Motor neuron (in vitro differentiated cells): ENCODE results near the gene KNCN. TPM values are rescaled to one million over a fixed set of nuclear protein-coding genes. Genes with fewer than 3 reads are reported as not detected.

Experiments
- ATAC-seq, 8 experiments: fragments of 200-7000 bp; cut with Tn5 transposase; replicated peaks in 6 of 8; 2 replicates each; pipeline ENCODE4 v1.8.0; 2021; ENCODE audit warnings: mild to moderate bottlenecking in 8 of 8, moderate library complexity in 8 of 8
- H3K27ac ChIP-seq, 2 donors: fragments of 250-450 bp; sonication (Bioruptor Pico); 2 replicates each; pipeline ENCODE4 v1.9.0; 2021; ENCODE audit warnings: antibody characterized with exemption in 2 of 2, mild to moderate bottlenecking in 2 of 2, moderate library complexity in 1 of 2
- H3K4me1 ChIP-seq, 2 donors: fragments of 250-450 bp; sonication (Bioruptor Pico); replicated peaks in 1 of 2; 2 replicates each; pipeline ENCODE4 v1.6.1; 2021; ENCODE audit warnings: antibody characterized with exemption in 2 of 2, mild to moderate bottlenecking in 2 of 2, moderate library complexity in 1 of 2
- H3K4me3 ChIP-seq, 5 donors: fragments of 250-450 bp; sonication (Bioruptor Pico); 2 replicates each; pipeline ENCODE4 v1.9.0; 2021; ENCODE audit warnings: antibody characterized with exemption in 5 of 5, mild to moderate bottlenecking in 5 of 5, moderate library complexity in 4 of 5
- WGBS, 10 experiments: fragments of 450-650 bp; shearing (Covaris generic); methylation state at CpG; one replicate each; pipeline ENCODE4 v1.0.0; 2022; 5-methylcytosine and 5-hydroxymethylcytosine counted together
- in situ Hi-C, 9 experiments: fragments of 400-800 bp; cut with MboI; loops; one replicate each; pipeline ENCODE4 v1.15.0; 2021; ENCODE audit warnings: low sequenced_read_pairs in 9 of 9, low pct_unique_long_range_greater_than_20kb in 2 of 9; ENCODE audit not compliant: unreplicated experiment in 9 of 9
- total RNA-seq, 8 experiments: library from RNA; unstranded; fragments of 300-600 nt; gene quantifications; 2 replicates each; pipeline versions ENCODE4 v1.2.3 to v1.2.4, GENCODE V29; 2022

The KNCN gene
- total RNA-seq, 8 experiments from 2014 or later: 0.13 to 1.4 (median 0.32) TPM; not detected in 1

DNA sequence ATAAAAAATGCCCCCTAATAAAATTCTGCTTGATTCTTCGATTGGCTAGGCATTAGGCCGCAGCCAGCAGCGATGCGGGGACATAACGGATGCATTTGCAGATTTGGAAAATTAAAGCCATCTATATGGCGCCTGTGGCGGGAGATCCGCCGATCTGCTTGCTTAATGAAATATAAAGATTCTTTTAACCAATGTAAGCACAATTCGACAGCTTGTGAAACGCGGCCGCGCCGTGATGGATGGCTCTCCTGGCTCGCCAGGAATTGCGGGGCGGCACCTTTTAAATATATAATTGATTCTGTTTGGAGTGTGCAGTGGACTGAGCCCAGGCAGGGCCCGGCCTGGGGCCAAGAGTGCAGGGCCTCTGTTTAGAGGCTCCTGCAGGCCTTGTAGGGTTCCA, 53.8 kb downstream of the KNCN start:
- Histone ChIP-seq H3K4me3 (no peak overlapping the region), H3K27ac (no peak overlapping the region), H3K4me1 (no peaks in the 10 kb centered on the region)
- ATAC-seq: no peak
- in situ Hi-C loops: no loop called here
- 50 to 100% (median 81%) methylated on average over 1 to 18 of the region's 19 CpGs; no CpG with 5 or more reads in 2 of the 10 experiments for WGBS, 10 experiments

GRCh38 chr1:46497020-46497419, 54.4 kb downstream of the KNCN start:
- Histone ChIP-seq H3K27ac (no peak overlapping the region), H3K4me3 (no peak overlapping the region), H3K4me1 (no peaks in the 10 kb centered on the region)
- ATAC-seq: no peak
- 20 to 100% (median 52%) methylated on average over 1 to 3 of the region's 3 CpGs; no CpG with 5 or more reads in 2 of the 10 experiments for WGBS, 10 experiments
- in situ Hi-C loops: no loop called here

GRCh38 chr1:46496505-46496904, 54.9 kb downstream of the KNCN start:
- WGBS, 10 experiments: 20 to 67% (median 33%) methylated on average over 1 to 6 of the region's 6 CpGs; no CpG with 5 or more reads in 4 of the 10 experiments

GRCh38 chr1:46495778-46496177, 55.7 kb downstream of the KNCN start:
- H3K27ac ChIP-seq: no peak overlapping the region
- in situ Hi-C loops: no loop called here
- 40 to 94% (median 63%) methylated on average over 1 to 2 of the region's 2 CpGs; no CpG with 5 or more reads in 5 of the 10 experiments for WGBS, 10 experiments
- no peak for ATAC-seq
- no peak overlapping the region for H3K4me3 ChIP-seq
- no peaks in the 10 kb centered on the region for H3K4me1 ChIP-seq

More at GRCh38 chr1:46496505-46496904, 54.9 kb downstream of the KNCN start:
- H3K4me3 ChIP-seq: no peak overlapping the region
- no peaks in the 10 kb centered on the region for H3K4me1 ChIP-seq
- H3K27ac ChIP-seq: no peak overlapping the region
- ATAC-seq: no peak
- in situ Hi-C loops: no loop called here

Other genes with a start within 250 kb of the KNCN start
- 10 to 100 TPM; 65.4 to 98.2 (median 85.5) TPM for gene LRRC41, start 248.0 kb downstream of the KNCN start, total RNA-seq
- 1,000 to 10,000 TPM in 2 of 8 experiments, 100 to 1,000 TPM in 6; 462 to 1,061 (median 717) TPM for gene UQCRH, start 247.9 kb downstream of the KNCN start, total RNA-seq
- gene NSUN4, start 210.8 kb downstream of the KNCN start, total RNA-seq: 10 to 100 TPM; 14.5 to 22.4 (median 16.2) TPM
- gene FAAH, start 157.3 kb downstream of the KNCN start, total RNA-seq: 10 to 100 TPM in 1 of 8 experiments, 1 to 10 TPM in 7; 1.7 to 10.5 (median 8.3) TPM
- 1 to 10 TPM in 1 of 8 experiments, under 1 TPM in 4, not detected in 3; 0.13 to 1.4 (median 0.15) TPM for gene DMBX1, start 61.8 kb downstream of the KNCN start, total RNA-seq
- 10 to 100 TPM in 6 of 8 experiments, 1 to 10 TPM in 2; 7.0 to 34.1 (median 15.5) TPM for gene MKNK1, start 52.6 kb upstream of the KNCN start, total RNA-seq
- 10 to 100 TPM in 2 of 8 experiments, 1 to 10 TPM in 5, under 1 TPM in 1; 0.60 to 11.3 (median 4.8) TPM for gene MOB3C, start 65.2 kb upstream of the KNCN start, total RNA-seq
- 10 to 100 TPM; 39.9 to 77.6 (median 50.8) TPM for gene ATPAF1, start 116.7 kb upstream of the KNCN start, total RNA-seq
- 1 to 10 TPM in 4 of 8 experiments, under 1 TPM in 4; 0.36 to 2.5 (median 1.0) TPM for gene TEX38, start 120.2 kb upstream of the KNCN start, total RNA-seq
- gene EFCAB14, start 167.5 kb upstream of the KNCN start, total RNA-seq: 10 to 100 TPM; 14.5 to 56.9 (median 31.0) TPM
- 1 to 10 TPM in 1 of 8 experiments, under 1 TPM in 1, not detected in 6; 0.14 to 5.4 TPM for gene CYP4B1, start 247.4 kb upstream of the KNCN start, total RNA-seq